ENCODE measurements around the gene CNST.

The CNST gene

DNA sequence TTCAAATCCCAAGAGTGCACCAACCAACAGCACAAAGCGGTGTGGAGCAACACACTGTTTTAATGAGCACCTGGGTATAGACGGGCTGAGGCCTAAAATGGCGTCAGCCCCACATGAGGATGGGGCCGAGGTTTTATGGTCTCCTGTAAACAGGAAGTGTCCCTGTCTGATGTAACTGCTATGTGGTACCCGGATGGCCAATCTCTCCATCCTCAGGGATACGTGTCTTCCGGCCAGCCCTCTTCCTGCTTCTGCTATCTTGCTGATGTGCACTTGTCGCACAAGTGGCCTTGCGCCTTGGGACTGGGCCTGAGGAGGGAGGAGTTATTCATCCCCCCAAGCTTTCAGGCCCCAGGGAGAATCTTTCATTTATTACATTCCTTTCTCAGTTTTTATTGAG lies 73.5 kb downstream of the CNST start:
- H3K9me3 ChIP-seq = no peaks in the 10 kb centered on the region
- H3K27me3 ChIP-seq = no peaks in the 10 kb centered on the region
- TF ChIP-seq, protein P1, sequence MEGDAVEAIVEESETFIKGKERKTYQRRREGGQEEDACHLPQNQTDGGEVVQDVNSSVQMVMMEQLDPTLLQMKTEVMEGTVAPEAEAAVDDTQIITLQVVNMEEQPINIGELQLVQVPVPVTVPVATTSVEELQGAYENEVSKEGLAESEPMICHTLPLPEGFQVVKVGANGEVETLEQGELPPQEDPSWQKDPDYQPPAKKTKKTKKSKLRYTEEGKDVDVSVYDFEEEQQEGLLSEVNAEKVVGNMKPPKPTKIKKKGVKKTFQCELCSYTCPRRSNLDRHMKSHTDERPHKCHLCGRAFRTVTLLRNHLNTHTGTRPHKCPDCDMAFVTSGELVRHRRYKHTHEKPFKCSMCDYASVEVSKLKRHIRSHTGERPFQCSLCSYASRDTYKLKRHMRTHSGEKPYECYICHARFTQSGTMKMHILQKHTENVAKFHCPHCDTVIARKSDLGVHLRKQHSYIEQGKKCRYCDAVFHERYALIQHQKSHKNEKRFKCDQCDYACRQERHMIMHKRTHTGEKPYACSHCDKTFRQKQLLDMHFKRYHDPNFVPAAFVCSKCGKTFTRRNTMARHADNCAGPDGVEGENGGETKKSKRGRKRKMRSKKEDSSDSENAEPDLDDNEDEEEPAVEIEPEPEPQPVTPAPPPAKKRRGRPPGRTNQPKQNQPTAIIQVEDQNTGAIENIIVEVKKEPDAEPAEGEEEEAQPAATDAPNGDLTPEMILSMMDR (IDR thresholded peaks at IDR 0.05; ENCODE audit: low read depth, low read length) = no peak
- H3K36me3 ChIP-seq = peaks cover 2% of the 10 kb centered on the region; the same call in 1 of the 2 replicates
- H3K4me3 ChIP-seq (ENCODE audit: low read depth, low read length) = no peak overlapping the region
- DNase-seq = no peak
- no peaks in the 10 kb centered on the region for H3K4me1 ChIP-seq

DNA sequence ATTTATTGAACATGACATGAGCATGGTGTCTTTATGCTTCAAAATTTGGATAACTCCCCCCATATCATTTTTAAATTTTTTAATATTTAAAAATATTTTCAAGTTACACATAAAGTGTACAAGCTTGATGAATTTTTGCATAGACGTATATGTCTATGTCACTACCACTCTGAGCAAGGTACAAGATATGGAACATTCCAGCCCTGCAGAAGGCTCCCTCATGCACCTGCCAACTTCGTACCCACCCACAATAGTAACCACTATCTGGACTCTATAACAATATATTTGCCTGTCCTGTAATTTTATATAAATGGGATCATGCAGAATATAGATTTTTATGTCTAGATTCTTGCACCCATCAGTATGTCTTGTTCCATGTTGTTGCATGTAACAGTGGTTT lies 74.5 kb downstream of the CNST start:
- H3K27me3 ChIP-seq = no peaks in the 10 kb centered on the region
- H3K36me3 ChIP-seq = peaks cover 2% of the 10 kb centered on the region; the same call in 1 of the 2 replicates
- TF ChIP-seq, protein P1 (IDR thresholded peaks at IDR 0.05; ENCODE audit: low read depth, low read length) = no peak
- H3K4me3 ChIP-seq (ENCODE audit: low read depth, low read length) = no peak overlapping the region
- no peak for DNase-seq
- no peaks in the 10 kb centered on the region for H3K9me3 ChIP-seq
- H3K4me1 ChIP-seq = no peaks in the 10 kb centered on the region

DNA sequence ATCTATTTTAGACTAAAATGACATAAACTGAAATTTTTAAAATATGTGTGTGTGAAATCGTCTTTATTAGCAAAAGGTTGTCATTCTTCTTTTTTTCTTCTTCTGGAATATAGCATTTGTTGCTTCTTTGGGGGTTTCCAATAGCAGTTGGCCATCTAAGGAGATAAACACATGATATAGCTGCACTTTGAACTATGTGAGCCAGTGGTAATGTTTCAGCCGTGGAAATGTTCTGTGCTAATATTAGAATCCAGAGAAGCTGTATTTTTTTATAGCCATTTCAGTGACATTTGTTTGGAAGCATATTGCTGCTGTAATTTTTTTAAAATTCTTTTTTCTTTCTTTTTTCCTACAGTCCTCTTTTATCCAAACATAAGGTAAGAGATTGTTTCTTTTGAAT lies 75.1 kb downstream of the CNST start:
- H3K27me3 ChIP-seq = no peaks in the 10 kb centered on the region
- DNase-seq = no peak
- peaks cover 2% of the 10 kb centered on the region; the same call in 1 of the 2 replicates for H3K36me3 ChIP-seq
- H3K9me3 ChIP-seq = no peaks in the 10 kb centered on the region
- H3K4me3 ChIP-seq (ENCODE audit: low read depth, low read length) = no peak overlapping the region
- H3K4me1 ChIP-seq = no peaks in the 10 kb centered on the region
- TF ChIP-seq, protein P1 (IDR thresholded peaks at IDR 0.05; ENCODE audit: low read depth, low read length) = no peak

DNA sequence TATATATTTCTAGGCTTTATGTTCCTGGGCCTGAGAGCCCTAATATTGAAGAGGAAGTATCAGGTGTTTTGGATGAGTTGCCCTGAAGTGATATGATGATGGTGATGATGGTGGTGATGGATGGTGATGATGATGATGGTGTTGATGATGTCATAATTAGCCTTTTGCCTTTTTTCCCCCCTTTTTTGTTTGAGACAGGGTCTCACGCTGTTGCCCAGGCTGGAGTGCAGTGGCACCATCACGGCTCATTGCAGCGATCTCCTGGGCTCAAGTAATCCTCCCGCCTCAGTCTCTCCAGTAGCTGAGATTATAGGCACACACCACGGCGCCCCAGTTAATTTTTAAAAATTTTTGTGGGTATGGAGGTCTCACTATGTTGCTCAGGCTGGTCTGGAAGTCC lies 76.5 kb downstream of the CNST start:
- TF ChIP-seq, protein P1 (IDR thresholded peaks at IDR 0.05; ENCODE audit: low read depth, low read length) = no peak
- H3K27me3 ChIP-seq = no peaks in the 10 kb centered on the region
- no peak overlapping the region for H3K4me3 ChIP-seq (ENCODE audit: low read depth, low read length)
- DNase-seq = no peak
- no peaks in the 10 kb centered on the region for H3K4me1 ChIP-seq
- H3K36me3 ChIP-seq = peaks cover 4% of the 10 kb centered on the region; the same call in 1 of the 2 replicates
- H3K9me3 ChIP-seq = no peaks in the 10 kb centered on the region

DNA sequence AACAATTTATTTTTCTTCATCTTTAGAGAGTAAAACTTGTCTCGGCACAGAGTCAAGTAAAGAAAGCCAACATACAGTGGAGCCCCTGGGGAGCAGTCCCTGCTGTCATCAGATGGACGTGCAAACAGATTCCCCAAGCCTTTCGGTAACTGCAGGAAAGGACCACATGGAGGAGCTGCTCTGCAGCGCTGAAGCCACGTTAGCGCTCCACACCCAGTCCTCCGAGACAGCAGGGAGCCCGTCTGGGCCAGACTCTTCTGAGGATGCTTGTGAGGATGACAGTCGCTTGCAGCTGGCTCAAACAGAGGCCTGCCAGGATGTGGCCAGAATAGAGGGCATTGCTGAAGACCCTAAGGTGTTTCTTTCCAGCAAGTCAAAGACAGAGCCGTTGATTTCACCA lies 80.9 kb downstream of the CNST start:
- Histone ChIP-seq H3K4me3 (ENCODE audit: low read depth, low read length) (peak overlapping the region; percentile 53), H3K36me3 (peaks cover 2% of the 10 kb centered on the region; the same call in 1 of the 2 replicates), H3K4me1 (no peaks in the 10 kb centered on the region), H3K27me3 (no peaks in the 10 kb centered on the region), H3K9me3 (no peaks in the 10 kb centered on the region)
- DNase-seq = peak; percentile 89
- TF ChIP-seq, protein P1 (IDR thresholded peaks at IDR 0.05; ENCODE audit: low read depth, low read length) = peak; percentile 98

DNA sequence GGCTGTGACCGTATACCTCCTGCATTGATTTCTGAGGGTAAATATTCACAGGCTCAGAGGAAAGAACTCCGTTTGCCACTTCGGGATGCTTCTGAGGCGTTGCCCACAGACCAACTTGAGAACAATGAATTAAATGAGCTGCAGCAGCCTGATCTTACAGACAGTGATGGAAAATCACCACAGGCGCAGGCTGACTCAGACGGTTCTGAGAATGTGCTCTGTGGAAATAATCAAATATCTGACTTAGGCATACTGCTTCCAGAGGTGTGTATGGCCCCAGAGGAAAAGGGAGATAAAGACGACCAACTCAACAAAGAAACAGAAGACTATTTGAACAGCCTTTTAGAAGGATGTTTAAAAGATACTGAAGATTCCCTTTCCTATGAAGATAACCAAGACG lies 81.3 kb downstream of the CNST start:
- peak; percentile 33 for DNase-seq
- H3K4me3 ChIP-seq (ENCODE audit: low read depth, low read length) = peak overlapping the region; percentile 53
- H3K4me1 ChIP-seq = no peaks in the 10 kb centered on the region
- no peaks in the 10 kb centered on the region for H3K27me3 ChIP-seq
- no peaks in the 10 kb centered on the region for H3K9me3 ChIP-seq
- TF ChIP-seq, protein P1 (IDR thresholded peaks at IDR 0.05; ENCODE audit: low read depth, low read length) = no peak
- peaks cover 2% of the 10 kb centered on the region; the same call in 1 of the 2 replicates for H3K36me3 ChIP-seq
